Stimulated activated naive CD4-positive, alpha-beta T cell (primary cell): ENCODE results near the gene PLXNA4.
A peak's percentile ranks its signal among the peaks of the same experiment; 100 is the strongest.

Experiments
- DNase-seq, 6 experiments: peaks; one replicate each; lab custom pipeline; 2025; lab: John Stamatoyannopoulos, UW

Gene PLXNA4

DNA sequence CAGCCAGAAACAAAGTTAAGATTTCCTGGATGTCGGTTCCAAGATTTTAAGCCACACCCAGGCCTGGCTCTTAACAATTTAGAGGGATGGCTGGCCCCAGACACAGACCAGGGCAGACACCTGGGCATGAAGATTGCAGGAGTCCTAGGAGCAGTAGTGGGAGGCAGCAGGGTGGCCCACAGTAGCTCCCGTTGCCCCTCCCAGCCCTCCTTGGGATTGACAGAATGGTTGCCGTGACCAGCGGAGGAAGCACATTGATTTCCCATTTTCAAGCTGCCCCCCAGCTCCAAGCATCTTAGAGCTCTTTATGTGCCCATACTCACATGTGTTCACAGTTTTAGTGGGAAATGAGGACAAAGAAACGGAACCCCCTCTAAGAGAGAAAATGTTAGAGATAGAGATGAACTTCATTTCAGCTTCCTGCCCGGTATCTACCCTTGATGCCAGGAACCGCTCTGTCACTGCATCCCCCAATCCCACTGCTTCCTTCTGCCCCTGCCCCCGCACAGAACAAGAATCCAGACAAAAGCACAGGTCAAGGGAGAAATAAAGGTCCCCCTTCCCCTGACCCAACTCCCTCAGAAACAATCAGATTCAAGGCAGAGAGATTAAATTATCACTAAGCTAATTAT, 101.1 kb downstream of the PLXNA4 start:
- no peak for DNase-seq

DNA sequence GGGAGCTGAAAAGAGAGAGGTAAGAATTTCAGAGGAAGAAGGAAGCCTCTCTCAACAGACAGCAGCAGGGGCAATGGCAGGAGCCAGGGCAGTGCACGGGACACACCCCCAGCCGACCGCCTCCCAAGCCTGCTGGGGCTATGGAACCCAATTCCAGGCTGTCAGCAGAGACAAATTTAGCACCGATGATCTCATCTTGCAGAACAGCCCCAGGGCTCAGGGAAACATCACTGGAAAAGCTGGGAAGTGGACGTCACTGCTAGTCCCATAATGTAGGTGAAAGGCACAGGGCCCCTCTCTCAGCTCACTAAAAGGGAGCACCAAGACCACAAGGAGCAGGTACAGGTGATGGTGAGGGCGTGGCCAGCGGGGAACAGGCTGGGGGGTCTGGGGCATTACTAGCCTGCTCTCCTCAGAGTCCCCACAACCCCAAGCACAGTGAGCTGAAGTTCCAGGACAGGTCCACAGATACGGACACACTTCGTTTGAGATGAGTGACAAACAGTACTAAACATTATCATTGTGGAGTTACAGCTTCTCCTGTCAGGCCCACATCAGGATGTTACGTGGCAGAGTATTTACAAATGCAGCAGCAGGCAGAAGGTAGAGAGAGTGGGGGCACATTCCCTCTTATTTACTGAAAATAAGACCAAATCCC, 103.7 kb downstream of the PLXNA4 start:
- no peak for DNase-seq

DNA sequence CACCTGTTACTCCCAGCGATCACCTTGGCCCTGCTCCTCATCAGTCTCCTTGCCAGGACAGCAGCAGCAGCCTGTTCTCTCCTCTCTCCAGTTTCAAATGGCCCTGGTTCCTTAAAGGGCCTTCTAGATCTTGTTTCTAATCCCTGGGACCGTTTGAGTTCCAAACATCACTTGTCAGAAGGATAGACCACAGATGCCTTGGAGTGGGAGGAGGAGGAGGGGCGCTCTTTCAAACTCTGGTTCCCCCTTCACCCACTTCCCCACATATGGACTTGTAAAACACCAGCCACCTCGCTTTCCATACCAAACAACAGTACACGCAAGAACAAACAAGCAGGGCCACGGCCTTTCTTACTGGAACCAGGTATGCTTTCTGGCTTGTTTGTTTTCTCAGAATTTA, 104.8 kb downstream of the PLXNA4 start:
- no peak for DNase-seq

DNA sequence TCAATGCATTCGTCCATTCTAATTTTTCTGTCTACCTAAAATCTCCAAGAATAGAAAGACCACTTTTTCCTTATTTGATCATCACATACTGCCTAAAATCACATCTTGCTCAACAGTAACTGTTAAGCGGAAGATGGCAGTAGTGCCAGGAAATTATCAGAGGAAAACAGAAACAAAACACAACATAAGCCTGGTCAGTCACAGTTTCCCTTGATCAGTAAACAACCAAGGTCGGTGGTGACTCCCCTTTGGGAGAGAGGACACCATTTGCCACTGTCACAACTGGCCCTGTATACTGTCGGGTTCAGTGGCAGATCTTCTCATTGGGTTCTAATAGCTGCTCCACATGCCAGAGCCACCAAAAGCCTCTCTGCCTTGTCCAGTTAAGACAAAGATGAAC, 106.6 kb downstream of the PLXNA4 start:
- DNase-seq: no peak

DNA sequence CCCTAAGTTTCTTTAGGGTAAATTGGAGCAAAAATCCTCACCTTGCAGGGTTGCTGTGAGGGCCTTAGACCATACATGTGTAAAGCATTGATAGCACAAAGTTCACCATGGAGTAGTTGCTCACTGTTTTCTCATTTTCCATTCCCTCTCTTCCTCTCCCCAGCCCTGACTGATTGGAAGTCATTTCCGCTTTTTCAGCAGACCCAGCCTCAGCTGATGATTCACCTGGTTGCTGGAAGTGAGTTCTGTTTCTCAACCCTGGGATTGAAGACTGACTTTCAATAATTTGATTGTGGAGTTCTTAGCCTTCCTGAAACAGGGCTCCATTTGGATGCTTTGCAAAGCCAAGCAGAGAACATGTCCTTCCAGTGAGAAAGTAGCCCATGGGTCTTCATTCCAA, 107.0 kb downstream of the PLXNA4 start:
- DNase-seq: no peak

DNA sequence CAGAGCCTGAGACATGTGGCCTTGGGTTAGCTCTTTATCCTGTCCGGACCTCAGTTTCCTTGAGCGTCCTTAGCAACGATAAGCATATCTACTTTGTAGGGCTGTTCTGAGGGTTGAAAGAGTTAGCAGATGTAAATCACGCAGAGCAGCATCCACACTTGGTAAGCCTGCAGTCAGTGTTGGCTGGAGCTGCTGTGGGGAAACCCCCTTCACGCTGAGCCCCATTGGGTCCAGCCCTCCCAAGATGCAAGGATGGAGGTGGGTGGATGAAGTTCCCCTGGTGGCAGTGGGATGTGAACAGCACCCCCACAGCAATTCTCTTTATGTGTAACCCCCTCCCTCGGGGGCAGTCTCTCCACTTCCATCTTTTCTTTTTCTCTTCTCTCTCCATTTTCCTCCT, 109.9 kb downstream of the PLXNA4 start:
- no peak for DNase-seq

DNA sequence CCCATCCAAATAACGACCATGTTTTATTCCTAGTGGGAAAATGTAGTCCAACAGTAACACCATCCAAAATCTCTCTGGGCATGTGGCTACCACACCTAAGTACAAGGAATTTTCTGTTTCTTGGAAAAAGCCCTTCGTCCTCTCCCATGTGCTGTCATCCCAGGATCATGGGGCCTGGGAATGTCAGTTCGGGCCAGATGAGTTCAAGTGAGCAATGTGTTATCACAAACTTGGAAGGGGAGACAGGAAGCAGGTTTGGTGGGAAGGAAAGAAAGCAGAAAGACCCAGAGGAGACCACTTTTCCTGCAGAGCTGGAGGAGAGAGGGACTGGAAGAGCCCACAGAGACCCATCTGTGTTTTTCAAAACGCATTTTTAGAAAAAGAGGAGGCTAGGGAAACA, 110.8 kb downstream of the PLXNA4 start:
- no peak for DNase-seq

DNA sequence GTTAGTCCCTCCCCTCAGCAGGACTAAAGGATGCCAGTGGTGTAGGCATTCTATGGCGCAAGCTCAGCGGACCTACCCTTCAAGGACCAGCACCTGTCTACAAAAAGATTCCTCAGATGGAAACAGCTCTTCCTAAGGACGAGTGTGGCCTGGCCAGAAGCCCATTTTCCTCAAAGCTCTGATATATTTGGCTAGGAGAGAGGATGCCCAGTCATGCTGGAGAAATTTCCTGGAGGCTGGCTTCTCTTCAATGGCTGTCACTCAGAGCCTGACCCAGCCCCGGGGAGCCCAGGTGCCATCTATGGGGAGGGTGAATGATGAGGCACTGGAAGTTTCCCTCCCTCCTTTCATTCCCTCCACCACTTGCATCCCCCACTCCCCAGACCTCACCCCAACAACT, 111.5 kb downstream of the PLXNA4 start:
- no peak for DNase-seq

DNA sequence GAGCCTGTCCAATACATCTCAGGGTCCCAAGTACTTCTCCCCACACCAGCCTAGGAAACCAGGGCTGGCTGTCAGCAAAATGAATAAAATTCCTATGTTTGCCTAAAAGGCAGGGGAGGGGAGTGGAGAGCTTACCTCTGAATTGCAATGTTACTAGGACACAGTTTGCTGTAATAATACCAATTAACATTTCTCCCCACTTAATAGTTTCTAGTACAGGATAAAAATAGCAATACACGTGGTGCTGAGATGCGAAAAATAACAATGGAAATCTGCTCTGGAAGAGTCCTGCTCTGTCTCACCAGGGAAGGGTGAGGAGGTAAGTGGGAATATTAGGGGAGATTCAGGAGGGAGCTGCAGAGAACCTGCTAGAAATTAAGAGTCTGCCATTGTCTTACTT, 112.3 kb downstream of the PLXNA4 start:
- no peak for DNase-seq

DNA sequence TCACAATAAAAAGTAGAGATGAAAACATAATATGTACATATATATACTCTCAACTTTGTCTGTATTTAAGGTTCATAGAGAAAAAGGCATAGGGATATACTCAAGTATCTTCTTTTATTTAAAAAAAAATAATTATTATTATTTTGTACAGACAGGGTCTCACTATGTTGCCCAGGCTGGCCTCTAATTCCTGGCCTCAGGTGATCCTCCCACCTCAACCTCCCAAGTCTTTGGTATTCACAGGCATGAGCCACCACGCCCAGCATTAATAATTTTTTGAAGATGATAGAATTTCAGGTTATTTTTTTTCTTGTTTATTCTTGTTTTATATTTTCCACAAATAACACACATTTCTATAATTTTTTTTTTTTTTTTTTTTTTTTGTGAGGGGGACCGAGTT, 113.8 kb downstream of the PLXNA4 start:
- DNase-seq: no peak

DNA sequence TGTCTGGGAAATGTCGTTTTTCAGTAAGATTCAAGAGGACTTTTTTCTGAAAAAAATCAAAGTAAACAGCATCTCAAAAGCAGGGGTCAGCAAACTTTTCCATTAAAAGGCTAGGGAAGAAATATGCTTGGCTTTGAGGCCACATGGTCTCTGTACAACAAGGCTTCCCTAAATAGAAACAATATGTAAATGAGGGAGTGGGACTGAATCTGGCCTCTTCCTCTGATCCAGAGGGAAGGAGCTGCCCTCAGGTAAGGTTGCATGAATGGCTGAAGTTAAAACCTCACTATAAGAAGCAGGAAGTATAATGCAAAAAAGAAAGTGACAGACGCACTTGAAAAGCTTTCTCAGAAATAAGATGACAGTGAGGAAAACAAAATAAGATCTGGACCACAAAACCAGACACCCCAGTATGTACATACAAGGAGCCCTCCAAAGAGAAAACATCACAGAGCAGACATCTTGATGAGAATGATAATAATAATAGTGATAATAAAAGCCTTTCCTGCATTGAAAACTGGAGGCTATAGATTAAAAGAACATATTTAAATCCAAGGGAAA, 115.2 kb downstream of the PLXNA4 start:
- peak in 2 of 6 experiments; percentile 19 to 26 for DNase-seq

DNA sequence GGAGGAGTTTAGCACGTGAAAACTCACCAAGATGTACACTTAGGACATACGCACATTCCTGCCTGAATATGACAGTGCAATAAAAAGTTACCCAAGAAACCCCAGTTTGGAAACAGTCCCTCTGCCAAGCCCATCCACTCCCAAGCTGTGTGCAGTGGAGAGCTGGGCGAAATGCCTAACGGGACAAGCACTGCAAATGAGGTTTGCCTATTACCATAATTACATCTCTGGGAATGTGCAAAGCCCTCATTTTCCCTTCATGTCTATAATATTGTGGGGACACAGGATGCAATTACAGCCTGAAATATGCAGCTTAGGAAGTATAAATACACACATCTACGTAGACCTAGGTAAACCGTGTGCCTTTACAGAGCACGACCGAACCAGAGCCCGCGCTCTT, 117.5 kb downstream of the PLXNA4 start:
- DNase-seq: no peak

DNA sequence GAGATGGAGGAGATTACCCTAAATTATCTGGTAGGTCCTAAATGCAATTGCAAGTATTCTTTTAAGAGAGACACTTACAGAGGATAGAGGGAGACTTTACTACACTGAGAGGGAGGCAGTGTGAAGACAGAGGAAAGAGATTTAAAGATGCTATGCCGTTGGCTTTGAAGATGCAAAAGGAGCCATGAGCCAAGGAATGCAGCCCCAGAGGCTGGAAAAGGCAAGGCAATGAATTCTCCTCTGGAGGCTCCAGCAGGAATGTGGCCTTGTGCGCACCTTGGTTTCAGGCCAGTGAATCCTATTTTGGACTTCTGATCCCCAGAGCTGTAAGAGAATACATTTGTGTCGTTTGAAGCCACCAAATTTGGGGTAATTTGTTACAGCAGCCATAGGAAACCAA, 118.6 kb downstream of the PLXNA4 start:
- DNase-seq: no peak

DNA sequence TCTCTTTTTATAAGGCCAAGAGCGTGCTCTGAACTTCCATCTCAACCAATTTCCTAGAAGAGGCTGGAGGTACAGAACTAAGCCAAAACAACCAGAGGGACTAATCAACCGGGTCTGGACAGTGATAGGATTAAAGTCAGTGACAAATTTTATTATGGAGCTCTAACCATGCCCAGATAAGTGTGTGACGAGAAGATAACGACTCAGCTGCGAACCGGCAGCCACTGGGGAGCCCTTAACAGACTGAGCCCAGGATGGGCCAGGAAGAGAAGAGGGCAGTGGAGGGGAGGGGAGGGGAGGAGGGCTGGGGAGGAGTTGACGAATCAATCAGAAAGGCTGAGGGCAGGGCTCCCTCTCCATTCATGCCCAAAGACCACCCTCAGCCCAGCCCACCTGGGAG, 119.9 kb downstream of the PLXNA4 start:
- DNase-seq: no peak

DNA sequence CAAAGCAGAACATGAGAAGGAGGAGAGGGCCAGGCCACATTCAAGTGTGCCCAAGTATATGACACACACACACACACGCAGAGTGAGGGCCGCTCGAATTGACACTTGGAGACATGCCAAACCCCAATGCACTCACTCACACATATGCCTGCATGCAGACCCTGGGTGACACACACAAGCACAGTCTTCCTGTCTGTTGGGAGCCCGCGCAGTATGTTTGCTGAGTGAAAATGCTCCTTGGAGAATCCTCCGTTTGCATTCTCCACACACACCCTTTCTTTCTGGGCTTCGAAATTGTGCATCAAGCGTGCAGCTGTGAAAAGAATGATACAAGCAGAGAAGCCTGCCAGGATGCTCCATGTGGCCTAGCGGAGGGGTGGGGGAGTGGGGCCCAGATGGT, 120.9 kb downstream of the PLXNA4 start:
- peak in 1 of 6 experiments; percentile 24 for DNase-seq

DNA sequence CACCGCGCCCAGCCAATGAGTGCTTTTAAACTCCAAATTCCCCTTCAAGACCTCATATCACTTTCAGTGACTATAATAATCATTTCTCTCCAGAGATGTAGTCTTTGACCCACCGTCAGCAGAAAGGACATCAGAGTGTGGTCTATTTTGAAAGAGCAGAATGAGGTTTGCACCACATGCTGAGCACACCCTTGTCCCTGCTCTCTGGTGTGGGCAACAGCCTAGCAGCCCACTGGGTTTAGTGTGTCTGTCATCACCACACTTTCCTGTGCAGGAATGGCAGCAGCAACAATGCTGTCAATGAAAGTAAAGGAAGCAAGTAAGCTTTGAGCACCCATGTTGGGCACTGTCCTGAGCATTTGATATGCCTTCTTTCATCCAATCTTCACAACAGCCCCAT, 122.4 kb downstream of the PLXNA4 start:
- peak in 1 of 6 experiments; percentile 8 for DNase-seq

DNA sequence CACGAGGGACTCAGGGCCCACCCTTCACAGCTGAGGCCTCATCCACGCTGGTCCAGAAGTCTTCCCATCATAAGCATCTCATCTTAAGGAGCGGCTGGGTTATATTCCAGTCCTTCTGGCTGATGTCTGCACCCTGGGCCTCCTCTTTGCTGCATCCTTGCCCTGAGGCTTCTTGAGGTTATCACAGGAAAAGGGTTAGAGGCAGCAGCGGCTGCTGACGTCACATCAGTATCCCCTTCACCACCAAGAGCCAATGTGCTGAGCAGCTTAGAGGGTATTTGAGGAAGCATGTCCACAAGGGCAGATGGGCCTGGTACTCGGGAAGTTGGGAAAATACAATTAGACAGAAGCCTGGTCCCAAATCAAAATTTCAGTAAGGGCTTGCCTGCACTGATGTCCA, 125.1 kb downstream of the PLXNA4 start:
- no peak for DNase-seq

DNA sequence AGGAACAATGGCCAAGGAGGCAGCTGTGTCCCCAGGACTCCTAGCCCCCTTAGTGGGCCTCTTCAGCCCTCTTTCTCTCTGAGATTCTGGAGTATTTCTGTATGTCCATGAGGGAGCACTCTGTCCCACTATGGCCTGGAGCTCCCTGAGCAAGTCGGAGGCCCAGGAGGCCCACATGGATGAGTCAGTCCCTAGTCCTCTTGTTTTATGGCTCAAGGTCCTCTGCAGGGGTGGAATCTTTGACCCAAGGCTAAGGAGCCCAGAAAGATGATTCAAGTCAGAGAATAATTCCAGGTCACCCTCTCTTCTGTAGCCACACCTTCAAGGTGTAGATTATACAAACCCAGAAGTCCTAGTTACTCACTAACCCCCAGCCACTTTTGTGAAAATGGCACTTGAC, 125.6 kb downstream of the PLXNA4 start:
- no peak for DNase-seq

DNA sequence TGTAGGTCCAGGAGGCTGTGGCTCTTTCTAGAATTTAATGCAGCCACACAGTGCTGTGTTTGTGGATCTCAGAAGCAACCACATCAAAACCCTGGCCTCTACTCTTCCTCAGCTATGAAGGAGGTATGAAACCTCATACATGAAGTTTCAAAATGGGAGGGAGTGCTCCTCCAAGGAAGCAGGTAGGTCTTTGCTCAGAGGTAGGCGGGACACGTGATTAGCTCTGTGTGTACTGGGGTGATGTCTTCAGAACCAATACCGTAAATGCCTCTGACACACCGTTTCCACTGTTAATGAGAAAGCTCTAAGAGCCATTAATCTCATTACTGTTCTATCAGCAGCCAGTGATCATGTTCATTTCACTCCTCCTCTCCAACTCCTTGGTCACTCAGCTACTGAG, 126.1 kb downstream of the PLXNA4 start:
- no peak for DNase-seq

DNA sequence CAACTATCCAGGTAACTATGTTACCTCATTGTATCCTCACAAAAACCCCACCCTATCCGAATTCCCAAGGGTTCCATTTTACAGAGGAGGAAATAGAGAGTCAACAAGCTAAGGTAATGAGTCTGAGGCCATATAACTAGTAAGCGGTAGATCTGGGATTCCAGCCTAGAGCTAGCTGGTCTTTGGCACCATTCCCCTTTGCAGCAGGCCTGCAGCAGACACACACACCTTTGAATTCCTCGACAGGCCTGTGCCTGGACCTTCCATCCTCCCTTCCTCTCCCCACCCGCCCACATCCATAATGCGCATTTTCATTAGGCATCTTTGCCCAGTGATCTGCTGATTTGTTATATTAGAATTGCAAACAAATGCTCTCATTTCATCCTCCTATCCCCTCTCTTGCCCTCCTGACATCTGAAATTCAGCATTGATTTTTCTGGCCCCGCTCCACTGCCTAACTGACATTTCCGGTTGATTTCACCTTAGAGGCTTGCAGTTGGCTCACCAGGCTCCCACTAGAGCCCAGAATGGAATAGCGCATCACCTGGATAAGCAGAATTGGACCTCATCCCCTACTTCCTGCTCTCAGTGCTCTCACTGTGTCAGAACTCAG, 129.5 kb downstream of the PLXNA4 start:
- no peak for DNase-seq

DNA sequence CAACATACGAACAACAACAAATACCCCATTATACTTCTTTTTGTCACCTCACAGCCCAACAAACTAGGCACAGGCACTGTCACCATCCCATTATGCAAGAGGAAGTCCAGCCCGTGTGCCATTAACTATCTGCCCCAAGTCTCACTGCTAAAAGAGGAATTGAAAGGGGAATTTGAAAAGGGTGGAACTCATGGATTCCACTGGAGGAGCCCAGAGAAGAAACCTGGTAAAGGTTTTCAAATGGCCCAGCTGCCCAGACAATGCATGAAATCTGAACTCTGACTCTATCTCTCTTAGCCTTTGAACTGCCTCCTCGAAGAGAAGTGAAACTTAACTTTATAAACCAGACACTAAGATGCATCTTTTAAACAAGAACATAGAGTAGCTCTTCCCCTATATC, 130.0 kb downstream of the PLXNA4 start:
- no peak for DNase-seq

DNA sequence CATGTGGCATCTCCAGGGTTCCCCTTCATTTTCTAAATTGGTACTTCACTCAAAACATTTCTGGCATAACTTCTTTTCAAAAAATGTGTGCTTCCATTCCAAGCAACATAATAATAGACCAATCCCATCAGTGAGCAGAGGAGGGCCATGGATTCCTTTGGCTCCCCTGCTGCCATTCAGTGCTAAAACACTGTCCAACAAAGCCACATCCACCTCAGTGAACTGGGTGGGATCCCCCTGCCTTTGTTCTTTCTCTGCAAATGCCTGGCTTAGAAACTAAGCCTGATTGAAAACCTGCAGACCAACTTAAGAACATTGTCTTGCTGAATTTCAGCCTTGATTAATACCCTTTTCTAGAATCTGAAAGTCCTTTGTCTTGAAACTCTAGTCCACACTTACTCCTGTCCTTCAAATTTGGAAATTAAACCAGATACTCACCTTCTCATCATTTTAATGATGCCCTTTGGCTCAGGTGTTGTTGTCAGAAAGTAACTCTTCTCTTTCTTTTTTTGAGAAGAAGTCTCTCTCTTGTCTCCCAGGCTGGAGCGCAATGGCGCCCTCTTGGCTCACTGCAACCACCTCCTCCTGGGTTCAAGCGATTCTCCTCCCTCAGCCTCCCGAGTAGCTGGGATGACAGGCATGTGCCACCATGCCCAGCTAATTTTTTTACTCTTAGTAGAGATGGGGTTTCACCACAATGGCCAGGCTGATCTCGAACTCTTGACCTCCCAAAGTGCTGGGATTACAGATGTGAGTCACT, 132.3 kb downstream of the PLXNA4 start:
- no peak for DNase-seq

DNA sequence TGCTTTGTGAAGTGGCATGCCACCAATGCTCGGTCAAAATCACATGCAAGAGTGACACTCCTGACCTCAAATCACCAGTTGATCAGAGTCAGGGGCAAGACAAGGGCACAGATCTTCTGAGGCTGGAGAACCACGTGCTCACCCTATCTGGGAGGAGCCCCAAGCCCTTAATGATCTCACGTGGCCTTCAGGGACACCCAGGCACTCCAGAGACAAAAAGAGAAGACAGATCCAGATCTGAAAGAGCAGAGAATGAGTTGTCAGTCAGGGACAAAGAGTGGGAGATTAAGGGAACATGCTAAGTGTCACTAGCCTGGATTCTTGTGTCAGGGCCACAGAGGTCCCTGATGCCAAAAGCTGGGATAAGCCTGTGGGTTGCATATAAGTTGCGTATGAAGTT, 134.3 kb downstream of the PLXNA4 start:
- DNase-seq: no peak
